Mesothelial cell of epicardium (in vitro differentiated cells): ENCODE results near the gene PELI2. TPM values are rescaled to one million over a fixed set of nuclear protein-coding genes. Genes with fewer than 3 reads are reported as not detected.

Experiments
- DNase-seq, 2 experiments: peaks; one replicate each; pipeline ENCODE4 v3.0.0; 2021; ENCODE audit warnings: low spot score in 2 of 2; ENCODE audit not compliant: unreplicated experiment in 2 of 2
- H3K27ac Mint-ChIP-seq: 2 replicates; pipeline ENCODE4 v1.8.0; 2021; ENCODE audit warnings: mixed read lengths
- H3K27me3 Mint-ChIP-seq: 2 replicates; pipeline ENCODE4 v1.8.0; 2021; ENCODE audit warnings: low read depth, mixed read lengths
- H3K36me3 Mint-ChIP-seq: 2 replicates; pipeline ENCODE4 v1.8.0; 2021; ENCODE audit warnings: mixed read lengths
- H3K4me1 Mint-ChIP-seq: 2 replicates; pipeline ENCODE4 v1.8.0; 2021; ENCODE audit warnings: mixed read lengths
- H3K4me3 Mint-ChIP-seq: 2 replicates; pipeline ENCODE4 v1.8.0; 2021; ENCODE audit warnings: mild to moderate bottlenecking, moderate library complexity, mixed read lengths
- H3K9me3 Mint-ChIP-seq: 2 replicates; pipeline ENCODE4 v1.8.0; 2021; ENCODE audit warnings: mixed read lengths
- CTCF ChIP-seq: fragments of 200-600 bp; sonication (generic); IDR thresholded peaks from one replicate; pipeline ENCODE4 v1.5.0; 2021; ENCODE audit warnings: antibody characterized with exemption; ENCODE audit not compliant: unreplicated experiment
- total RNA-seq: library from RNA; stranded (reverse); gene quantifications from 3 replicates; pipeline ENCODE4 v1.2.1, GENCODE V29; 2021

Gene PELI2
- total RNA-seq, 1 donor from 2014 or later: 10.0 TPM

GRCh38 chr14:56098021-56098420, 20.2 kb upstream of the PELI2 start:
- no peak for TF ChIP-seq CTCF
- DNase-seq: no peak
- H3K4me3 Mint-ChIP-seq: no peak overlapping the region
- no peaks in the 10 kb centered on the region for H3K36me3 Mint-ChIP-seq
- peaks cover 46% of the 10 kb centered on the region for H3K4me1 Mint-ChIP-seq
- H3K27ac Mint-ChIP-seq: no peak overlapping the region
- no peaks in the 10 kb centered on the region for H3K9me3 Mint-ChIP-seq
- H3K27me3 Mint-ChIP-seq: peaks cover 1% of the 10 kb centered on the region

- peaks cover 37% of the 10 kb centered on the region for H3K4me1 Mint-ChIP-seq
- no peak overlapping the region for H3K27ac Mint-ChIP-seq
- H3K27me3 Mint-ChIP-seq: peaks cover 1% of the 10 kb centered on the region
- no peaks in the 10 kb centered on the region for H3K9me3 Mint-ChIP-seq
- no peak for DNase-seq
- TF ChIP-seq CTCF: no peak
- H3K4me3 Mint-ChIP-seq: no peak overlapping the region
- no peaks in the 10 kb centered on the region for H3K36me3 Mint-ChIP-seq
Measured at GRCh38 chr14:56099081-56099797, 19.0 kb upstream of the PELI2 start.

- no peak for TF ChIP-seq CTCF
- Mint-ChIP-seq H3K36me3 (no peaks in the 10 kb centered on the region), H3K9me3 (no peaks in the 10 kb centered on the region), H3K4me3 (no peak overlapping the region), H3K27me3 (peaks cover 1% of the 10 kb centered on the region), H3K27ac (no peak overlapping the region), H3K4me1 (peaks cover 36% of the 10 kb centered on the region)
- no peak for DNase-seq
Measured at GRCh38 chr14:56100556-56100955, 17.7 kb upstream of the PELI2 start.

GRCh38 chr14:56102941-56103340, 15.3 kb upstream of the PELI2 start:
- Mint-ChIP-seq H3K4me1 (peaks cover 25% of the 10 kb centered on the region), H3K4me3 (no peak overlapping the region), H3K27me3 (peaks cover 1% of the 10 kb centered on the region), H3K9me3 (no peaks in the 10 kb centered on the region), H3K27ac (no peak overlapping the region), H3K36me3 (no peaks in the 10 kb centered on the region)
- DNase-seq: no peak
- TF ChIP-seq CTCF: no peak

- H3K27ac Mint-ChIP-seq: no peak overlapping the region
- H3K9me3 Mint-ChIP-seq: peaks cover 8% of the 10 kb centered on the region
- H3K4me3 Mint-ChIP-seq: no peak overlapping the region
- no peak for TF ChIP-seq CTCF
- peaks cover 2% of the 10 kb centered on the region for H3K4me1 Mint-ChIP-seq
- no peak for DNase-seq
- H3K36me3 Mint-ChIP-seq: no peaks in the 10 kb centered on the region
- peaks cover 17% of the 10 kb centered on the region for H3K27me3 Mint-ChIP-seq
Measured at GRCh38 chr14:56107615-56108014, 10.6 kb upstream of the PELI2 start.
